DOHH2 (cell line): ENCODE data around the gene ARHGAP24.

ENCODE experiments used
- CTCF ChIP-seq: fragments of 200-600 bp; sonication (generic); IDR thresholded peaks from one replicate; pipeline ENCODE4 v1.5.1; 2014; ENCODE audit warnings: antibody characterized with exemption, mild to moderate bottlenecking, low read depth, low read length; ENCODE audit not compliant: poor library complexity, severe bottlenecking
- EZH2phosphoT487 ChIP-seq: fragments of 200-600 bp; sonication (generic); IDR thresholded peaks from 2 replicates; pipeline ENCODE4 v1.6.1; 2017; ENCODE audit warnings: borderline replicate concordance, mild to moderate bottlenecking, antibody characterized with exemption, low read length, moderate library complexity, mixed read lengths

GRCh38 chr4:85600501-85600900 is 125.6 kb downstream of the ARHGAP24 start:
- TF ChIP-seq CTCF (no peak), EZH2phosphoT487 (no peak)
